NCI-H2107 treated with DMSO at 0.1 percent for 48 hours (cell line): Measurements from ENCODE around the gene FAM204A.

Experiments
- DNase-seq: peaks from one replicate; lab custom pipeline; 2025; ENCODE audit not compliant: unreplicated experiment; lab: John Stamatoyannopoulos, UW

FAM204A gene

GRCh38 chr10:118332236-118332635 lies 9.9 kb downstream of the FAM204A start:
- no peak for DNase-seq

GRCh38 chr10:118330295-118331076 lies 11.6 kb downstream of the FAM204A start:
- DNase-seq, result no peak

- DNase-seq, result no peak
Measured at GRCh38 chr10:118324140-118324539, 18.0 kb downstream of the FAM204A start.

- DNase-seq, result no peak
Measured at GRCh38 chr10:118321724-118322575, 20.2 kb downstream of the FAM204A start.

GRCh38 chr10:118315629-118316028 lies 26.5 kb downstream of the FAM204A start:
- no peak for DNase-seq

GRCh38 chr10:118314882-118315281 lies 27.2 kb downstream of the FAM204A start:
- DNase-seq, result no peak

- DNase-seq, result no peak
Measured at GRCh38 chr10:118311505-118311904, 30.6 kb downstream of the FAM204A start.

- no peak for DNase-seq
Measured at GRCh38 chr10:118310822-118311221, 31.3 kb downstream of the FAM204A start.

GRCh38 chr10:118309911-118310310 lies 32.2 kb downstream of the FAM204A start:
- DNase-seq, result no peak

GRCh38 chr10:118308664-118309063 lies 33.5 kb downstream of the FAM204A start:
- no peak for DNase-seq

- DNase-seq, result no peak
Measured at GRCh38 chr10:118307859-118308258, 34.3 kb downstream of the FAM204A start.

- DNase-seq, result no peak
Measured at GRCh38 chr10:118307220-118307619, 34.9 kb downstream of the FAM204A start.

- no peak for DNase-seq
Measured at GRCh38 chr10:118305730-118306129, 36.4 kb downstream of the FAM204A start.

- DNase-seq, result no peak
Measured at GRCh38 chr10:118304521-118304920, 37.6 kb downstream of the FAM204A start.

- no peak for DNase-seq
Measured at GRCh38 chr10:118301211-118301610, 40.9 kb downstream of the FAM204A start.

- DNase-seq, result no peak
Measured at GRCh38 chr10:118300320-118300719, 41.8 kb downstream of the FAM204A start.

GRCh38 chr10:118298787-118299186 lies 43.3 kb downstream of the FAM204A start:
- no peak for DNase-seq

GRCh38 chr10:118291122-118291521 lies 51.0 kb downstream of the FAM204A start:
- no peak for DNase-seq

- DNase-seq, result no peak
Measured at GRCh38 chr10:118290471-118290995, 51.6 kb downstream of the FAM204A start.

GRCh38 chr10:118287076-118287806 lies 54.9 kb downstream of the FAM204A start:
- DNase-seq, result no peak
